Posterior vena cava (tissue), 2 donors: ENCODE results near the gene PALM3. TPM values are rescaled to one million over a fixed set of nuclear protein-coding genes. Genes with fewer than 3 reads are reported as not detected.
A peak's percentile ranks its signal among the peaks of the same experiment; 100 is the strongest.
"Not testable (repeated sequence)": the region's sequence is repeated elsewhere in the genome, so short reads cannot be mapped to it uniquely, and the experiment has no call there.

Source experiments
- DNase-seq: peaks from one replicate; pipeline ENCODE4 v3.0.0-alpha.2; 2020; ENCODE audit warnings: low spot score
- intact Hi-C, 2 donors: fragments of 100-400 bp; cut with DNase I; formaldehyde crosslinking; loops; one replicate each; pipeline versions ENCODE4 v1.14.1 to v1.14.2; 2022 to 2023
- total RNA-seq, 2 donors: library from RNA; stranded (reverse); fragmentation: NEBNext Ultra II Directional; extraction: Animal tissue kit (Norgen Biotek cat#: 25700); gene quantifications; one replicate each; pipeline ENCODE4 v1.2.1, GENCODE V29; 2021
- donor health status: DM: yes; HTN: yes; CAD: no.
- donor health status: DM: yes; HTN: yes; CAD: no.

Gene PALM3
- total RNA-seq, 2 donors from 2014 or later = 0.74 TPM; not detected in 1

DNA sequence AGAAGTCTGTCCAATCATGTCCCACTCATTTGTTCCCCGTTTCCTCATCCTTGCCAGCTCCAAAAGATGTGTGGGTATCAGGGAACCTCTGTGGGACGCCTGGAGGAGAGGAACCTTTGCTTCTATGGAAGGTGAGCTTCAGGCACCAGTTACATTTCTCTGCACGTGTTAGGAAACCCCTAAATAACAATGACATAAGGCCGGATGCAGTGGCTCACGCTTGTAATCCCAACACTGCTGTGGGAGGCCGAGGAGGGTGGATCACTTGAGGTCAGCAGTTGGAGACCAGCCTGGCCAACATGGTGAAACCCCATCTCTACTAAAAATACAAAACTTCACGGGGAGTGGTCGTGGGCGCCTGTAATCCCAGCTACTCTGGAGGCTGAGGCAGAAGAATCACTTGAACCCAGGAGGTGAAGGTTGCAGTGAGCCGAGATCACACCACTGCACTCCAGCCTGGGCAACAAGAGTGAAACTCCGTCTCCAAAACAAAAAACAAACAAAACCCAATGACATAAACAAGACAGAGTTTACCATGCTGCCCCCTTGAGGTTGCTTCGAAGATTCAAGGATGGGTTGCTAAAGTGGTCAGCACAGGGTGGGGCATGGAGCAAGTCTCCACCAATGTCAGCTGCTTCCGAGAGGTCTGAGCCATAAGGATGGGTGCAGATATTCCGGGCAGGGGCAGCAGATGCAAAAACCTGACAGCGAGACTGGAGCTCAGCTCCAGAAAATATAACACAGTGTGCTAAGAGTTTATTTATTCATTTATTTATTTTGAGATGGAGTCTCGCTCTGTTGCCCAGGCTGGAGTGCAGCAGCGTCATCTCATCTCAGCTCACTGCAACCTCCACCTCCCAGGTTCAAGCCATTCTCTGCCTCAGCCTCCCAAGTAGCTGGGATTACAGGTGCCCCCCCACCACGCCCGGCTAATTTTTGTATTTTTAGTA is 18.9 kb downstream of the PALM3 start:
- intact Hi-C loops, DNase-seq: not testable (repeated sequence)

DNA sequence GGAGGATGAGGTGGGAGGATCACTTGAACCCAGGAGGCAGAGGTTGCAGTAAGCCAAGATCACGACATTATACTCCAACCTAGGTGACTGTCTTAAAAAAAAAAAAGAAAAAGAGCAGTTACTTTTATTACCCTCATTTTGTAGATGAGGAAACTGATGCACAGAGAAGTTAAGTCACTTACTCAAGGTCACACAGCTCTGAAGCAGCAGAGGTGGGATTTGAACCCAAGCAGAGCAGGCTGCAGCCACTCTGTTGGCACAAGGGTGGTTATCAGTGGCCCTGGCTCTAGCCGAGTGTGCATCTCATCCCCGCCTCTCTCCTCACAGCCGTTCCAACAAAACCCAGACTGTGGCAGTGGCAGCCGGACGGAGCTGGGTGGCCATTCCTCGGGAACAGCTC is 22.7 kb downstream of the PALM3 start:
- intact Hi-C loops = no loop called here
- DNase-seq = no peak

DNA sequence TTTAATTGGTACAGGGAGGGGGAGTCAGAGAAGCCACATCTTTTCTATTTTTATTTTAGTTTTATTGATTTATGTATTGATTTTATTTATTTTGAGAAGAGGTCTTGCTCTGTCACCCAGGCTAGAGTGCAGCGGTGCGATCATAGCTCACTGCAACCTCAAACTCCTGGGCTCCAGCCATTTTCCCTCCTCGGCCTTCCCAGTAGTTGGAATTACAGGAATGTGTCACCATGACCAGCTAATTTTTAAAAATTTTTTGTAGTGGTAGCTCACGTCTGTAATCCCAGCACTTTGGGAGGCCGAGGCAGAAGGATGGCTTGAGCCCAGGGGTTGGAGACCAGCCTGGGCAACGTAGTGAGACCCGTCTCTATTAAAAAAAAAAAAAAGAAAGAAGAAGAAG is 26.2 kb downstream of the PALM3 start:
- no peak for DNase-seq
- intact Hi-C loops = no loop called here

DNA sequence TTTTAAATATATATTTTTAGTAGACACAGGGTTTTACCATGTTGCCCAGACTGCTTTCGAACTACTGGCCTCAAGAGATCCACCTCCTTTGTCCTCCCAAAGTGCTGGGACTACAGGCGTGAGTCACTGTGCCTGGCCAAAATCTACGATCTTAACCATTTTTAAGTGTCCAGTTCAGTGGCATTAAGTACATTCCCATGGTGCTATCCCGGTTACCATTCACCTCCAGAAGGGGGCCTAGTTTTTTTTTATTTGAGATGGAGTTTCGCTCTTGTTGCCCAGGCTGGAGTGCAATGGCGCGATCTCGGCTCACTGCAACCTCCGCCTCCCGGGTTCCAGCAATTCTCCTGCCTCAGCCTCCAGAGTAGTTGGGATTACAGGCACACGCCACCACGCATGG is 26.7 kb downstream of the PALM3 start:
- DNase-seq, intact Hi-C loops: not testable (repeated sequence)

DNA sequence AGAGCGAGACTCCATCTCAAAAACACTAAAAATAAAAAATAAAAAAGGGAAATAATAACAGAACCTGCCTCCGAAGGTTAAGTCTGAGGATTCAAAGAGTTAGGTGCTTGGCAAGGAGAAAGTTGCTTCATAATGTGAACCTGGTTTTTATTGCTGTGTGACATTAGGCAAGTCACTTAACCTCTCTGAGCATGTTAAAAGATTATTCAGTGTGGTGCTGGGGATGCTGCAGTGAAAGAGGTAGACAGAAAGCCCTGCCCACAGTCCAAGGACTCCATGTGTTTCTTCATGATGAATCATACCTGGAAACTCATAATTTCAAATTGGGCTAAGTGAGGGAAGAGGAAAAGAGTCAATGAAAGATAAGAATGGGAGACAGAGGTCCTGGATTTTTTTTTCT is 27.9 kb downstream of the PALM3 start:
- DNase-seq = no peak
- intact Hi-C loops = no loop called here

DNA sequence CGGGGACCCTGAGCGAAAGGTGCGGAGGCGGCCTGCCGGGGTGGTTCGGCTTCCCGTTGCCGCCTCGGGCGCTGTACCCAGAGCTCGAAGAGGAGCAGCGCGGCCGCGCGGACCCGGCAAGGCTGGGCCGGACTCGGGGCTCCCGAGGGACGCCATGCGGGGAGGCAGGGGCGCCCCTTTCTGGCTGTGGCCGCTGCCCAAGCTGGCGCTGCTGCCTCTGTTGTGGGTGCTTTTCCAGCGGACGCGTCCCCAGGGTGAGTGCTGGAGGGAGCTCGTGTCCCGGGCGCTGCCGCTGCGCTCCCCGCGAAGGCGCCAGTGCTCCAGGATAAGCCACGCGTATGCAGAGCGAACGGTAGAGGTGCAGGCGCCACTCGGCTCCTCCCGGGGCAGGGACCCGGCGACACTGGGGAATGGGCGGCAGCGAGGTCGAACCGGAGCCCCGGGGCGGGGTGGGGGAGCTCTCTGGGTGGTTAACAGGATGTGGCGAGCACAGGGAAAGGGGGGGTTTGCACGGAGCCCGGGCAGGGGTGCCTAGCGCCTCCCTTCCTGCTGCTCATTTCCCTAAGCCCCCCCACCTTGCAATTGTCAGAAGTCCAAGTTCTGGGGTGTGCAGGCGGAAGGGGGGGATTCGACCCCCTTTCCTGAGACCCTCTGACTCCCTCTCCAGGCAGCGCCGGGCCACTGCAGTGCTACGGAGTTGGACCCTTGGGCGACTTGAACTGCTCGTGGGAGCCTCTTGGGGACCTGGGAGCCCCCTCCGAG is 30.0 kb downstream of the PALM3 start, which contains the start of gene IL27RA:
IL27RA (plus strand) TSS at position 44 of the 762 bp plus-strand sequence; CDS start at position 155, 111 bp downstream.
- DNase-seq = peak; percentile 84

DNA sequence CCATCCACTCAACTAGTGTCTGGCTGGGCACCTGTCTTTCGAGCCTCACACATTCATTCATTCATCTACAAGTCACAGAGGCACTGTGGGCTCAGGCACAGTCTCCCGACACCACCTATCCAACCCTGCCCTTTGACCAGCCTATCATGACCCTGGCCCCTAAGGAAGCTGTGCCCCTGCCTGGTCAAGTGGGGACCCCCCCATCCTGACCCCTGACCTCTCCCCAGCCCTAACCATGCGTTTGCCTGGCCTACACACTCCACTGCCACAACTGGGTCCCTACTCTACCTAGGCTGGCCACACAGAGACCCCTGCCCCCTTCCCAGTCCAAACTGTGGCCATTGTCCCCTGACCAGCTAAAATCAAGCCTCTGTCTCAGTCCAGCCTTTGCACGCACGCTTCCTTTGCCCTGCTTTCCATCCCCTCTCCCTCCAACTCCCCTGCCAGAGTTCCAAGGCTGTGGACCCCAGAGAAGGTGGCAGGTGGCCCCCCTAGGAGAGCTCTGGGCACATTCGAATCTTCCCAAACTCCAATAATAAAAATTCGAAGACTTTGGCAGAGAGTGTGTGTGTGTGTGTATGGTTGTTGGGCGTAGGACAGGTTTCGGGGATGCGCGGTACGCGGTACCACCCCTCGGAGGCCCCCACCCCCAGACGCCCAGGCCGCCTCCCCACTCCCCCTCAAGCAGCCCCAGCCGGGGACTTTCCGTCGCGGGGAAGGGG is 30.7 kb downstream of the PALM3 start:
- intact Hi-C loops = no loop called here
- no peak for DNase-seq

More for the DNA sequence above, 30.0 kb downstream of the PALM3 start, which contains the start of gene IL27RA:
- intact Hi-C loops = no loop called here

DNA sequence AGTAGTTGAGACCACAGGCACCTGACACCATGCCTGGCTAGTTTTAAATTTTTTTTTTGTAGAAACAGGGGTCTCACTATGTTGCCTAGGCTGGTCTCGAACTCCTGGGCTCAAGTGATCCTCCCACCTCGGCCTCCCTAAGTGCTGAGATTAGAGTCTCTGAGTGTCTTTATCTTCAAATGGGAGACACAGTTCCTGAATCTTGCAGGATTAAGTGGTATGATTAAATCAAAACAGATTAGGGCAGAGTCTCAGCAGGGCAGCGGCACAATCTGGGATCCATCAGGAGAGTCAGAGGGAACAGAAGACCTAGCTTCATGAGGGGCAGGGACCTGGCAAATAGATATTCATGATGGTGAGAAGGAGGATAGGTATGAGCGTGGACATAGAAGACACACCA is 33.0 kb downstream of the PALM3 start:
- DNase-seq = no peak
- intact Hi-C loops = no loop called here

DNA sequence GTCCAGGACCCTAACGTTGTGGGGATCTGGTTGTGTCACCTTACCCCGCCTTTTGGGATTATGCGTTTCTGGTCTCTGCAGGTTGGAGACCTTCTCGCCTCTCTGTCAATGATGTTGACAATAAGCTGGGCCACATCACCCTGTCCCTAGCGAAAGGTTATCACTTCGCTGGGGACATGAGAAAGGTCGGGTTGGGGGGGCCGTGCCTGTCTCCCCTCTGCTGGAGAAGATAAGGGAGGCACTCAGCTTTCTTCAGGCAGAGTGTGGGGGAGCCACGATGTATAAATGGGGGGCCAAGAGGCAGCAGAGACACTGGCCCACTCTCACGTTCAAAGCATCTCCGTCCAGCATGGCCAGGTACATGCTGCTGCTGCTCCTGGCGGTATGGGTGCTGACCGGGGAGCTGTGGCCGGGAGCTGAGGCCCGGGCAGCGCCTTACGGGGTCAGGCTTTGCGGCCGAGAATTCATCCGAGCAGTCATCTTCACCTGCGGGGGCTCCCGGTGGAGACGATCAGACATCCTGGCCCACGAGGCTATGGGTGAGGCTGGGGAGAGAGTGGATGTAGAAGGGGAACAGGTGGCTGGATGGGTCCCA is 33.9 kb downstream of the PALM3 start, which contains the start of gene RLN3:
RLN3 (plus strand) TSS at position 293 of the 595 bp plus-strand sequence; CDS start at position 350, 57 bp downstream.
- intact Hi-C loops = no loop called here
- no peak for DNase-seq

DNA sequence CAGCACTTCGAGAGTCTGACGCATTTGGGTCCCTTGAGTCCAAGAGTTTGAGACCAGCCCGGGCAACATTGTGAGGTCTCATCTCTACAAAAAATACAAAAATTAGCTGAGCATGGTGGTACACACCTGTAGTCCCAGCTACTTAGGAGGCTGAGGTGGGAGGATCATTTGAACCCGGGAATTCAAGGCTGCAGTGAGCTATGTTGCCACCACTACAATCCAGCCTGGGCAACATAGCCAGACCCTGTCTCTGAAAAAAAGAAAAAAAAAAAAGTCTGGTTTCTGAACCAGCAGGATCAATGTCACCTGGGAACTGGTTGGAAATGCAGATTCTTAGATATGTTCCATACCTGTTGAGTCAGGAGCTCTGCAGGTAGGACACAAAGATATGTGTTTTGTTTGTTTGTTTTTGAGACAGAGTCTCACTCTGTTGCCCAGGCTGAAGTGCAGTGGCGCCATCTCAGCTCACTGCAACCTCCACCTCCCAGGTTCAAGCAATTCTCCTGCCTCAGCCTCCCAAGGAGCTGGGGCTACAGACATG is 35.2 kb downstream of the PALM3 start:
- intact Hi-C loops, DNase-seq: not testable (repeated sequence)

DNA sequence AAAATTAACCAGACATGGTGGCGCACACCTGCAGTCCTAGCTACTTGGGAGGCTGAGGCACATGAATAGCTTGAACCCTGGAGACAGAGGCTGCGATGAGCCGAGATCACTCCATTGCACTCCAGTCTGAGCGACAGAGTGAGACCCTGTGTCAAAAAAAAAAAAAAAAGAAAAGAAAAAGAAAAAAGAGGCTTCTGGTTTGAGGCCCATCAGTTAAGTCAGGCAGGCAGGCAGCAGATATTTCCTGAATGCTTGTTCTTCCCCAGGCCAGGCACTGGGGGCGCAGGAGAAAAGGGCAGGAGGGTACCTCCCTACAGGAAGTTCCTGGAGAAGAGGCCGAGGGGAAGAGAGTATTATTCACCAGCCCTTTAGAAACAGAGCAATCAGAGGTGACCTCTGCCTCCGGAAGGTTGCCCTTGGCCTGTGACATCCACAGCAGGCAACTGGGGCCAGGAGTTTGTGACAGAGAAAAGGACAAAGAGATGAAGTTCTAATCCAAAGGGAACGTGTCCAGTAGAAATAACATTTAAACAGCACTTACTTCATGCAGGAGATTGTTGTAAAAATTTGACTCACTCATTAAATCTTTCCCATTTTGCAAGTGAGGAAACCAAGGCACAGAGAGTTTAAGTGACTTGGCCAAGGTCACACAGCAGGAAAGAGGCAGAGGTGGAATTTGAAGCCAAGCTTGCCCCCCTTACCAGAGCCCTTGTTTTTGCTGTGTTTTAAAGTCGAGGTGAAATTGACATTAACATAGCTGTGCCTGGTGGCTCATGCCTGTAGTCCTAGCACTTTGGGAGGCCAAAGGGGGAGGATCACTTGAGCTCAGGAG is 38.3 kb downstream of the PALM3 start:
- intact Hi-C loops = no loop called here

DNA sequence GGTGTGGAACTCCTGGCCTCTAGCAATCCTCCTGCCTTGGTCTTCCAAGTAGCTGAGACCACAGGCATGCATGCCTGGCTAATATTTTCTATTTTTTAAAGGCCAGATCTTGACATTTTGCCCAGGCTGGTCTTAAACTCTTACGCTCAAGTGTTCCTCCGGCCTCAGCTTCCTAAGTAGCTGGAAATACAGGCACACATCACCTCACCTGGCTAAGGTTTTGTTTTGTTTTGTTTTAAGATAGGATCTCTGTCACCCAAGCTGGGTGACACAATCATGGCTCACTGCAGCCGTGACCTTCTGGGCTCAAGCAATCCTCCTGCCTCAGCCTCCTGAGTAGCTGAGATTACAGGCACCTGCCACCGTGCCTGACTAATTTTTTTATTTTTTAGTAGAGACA is 39.4 kb downstream of the PALM3 start:
- DNase-seq = no peak
- intact Hi-C loops = no loop called here

More for the DNA sequence above, 38.3 kb downstream of the PALM3 start:
- DNase-seq = peak; percentile 83

DNA sequence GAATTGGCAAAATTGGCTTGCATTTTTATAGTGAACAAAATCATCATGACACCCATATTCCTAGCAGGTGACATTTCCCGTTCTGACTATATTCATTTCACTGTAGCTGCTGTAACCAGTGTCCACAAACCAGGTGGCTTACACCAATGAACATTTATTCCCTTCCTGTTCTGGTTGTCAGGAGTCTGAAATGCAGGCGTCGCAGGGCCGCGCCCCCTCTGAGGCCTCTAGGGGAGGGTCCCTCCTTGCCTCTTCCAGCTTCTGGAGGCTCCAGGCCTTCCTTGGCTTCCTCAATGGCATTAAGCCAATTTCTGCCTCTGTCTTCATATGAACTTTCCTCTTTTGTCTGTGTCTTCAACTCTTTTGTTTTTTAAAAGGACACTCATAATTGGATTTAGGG is 40.4 kb downstream of the PALM3 start:
- intact Hi-C loops = no loop called here
- no peak for DNase-seq

DNA sequence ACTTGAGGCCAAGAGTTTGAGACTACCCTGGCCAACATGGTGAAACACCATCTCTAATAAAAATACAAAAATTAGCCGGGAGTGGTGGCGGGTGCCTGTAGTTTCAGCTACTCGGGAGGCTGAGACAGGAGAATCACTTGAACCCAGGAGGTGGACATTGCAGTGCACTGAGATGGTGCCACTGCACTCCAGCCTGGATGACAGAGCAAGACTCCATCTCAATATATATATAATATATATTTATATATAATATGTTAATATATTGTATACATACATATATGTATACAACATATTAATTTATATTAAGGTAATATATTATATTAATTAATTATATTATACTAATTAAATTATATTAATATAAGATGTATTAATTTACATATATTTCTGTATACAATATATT is 42.1 kb downstream of the PALM3 start:
- DNase-seq, intact Hi-C loops: not testable (repeated sequence)

DNA sequence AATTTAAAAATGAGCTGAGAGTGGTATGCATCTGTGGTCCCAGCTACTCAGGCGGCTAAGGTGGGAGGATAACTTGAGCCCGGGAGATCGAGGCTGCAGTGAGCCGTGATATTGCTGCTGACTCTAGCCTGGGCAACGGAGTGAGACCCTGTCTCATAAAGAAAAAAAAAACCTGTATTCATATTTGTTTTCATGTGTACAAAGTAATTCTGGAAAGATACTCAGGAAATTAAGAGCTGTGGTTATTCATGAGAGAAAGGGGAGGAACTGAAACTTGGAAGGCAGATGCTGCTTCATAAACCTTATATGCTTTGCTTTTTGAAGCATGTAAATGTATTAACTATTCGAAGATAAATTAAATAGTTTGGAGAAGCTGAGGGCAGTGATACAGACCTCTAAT is 42.8 kb downstream of the PALM3 start:
- intact Hi-C loops = no loop called here
- no peak for DNase-seq

DNA sequence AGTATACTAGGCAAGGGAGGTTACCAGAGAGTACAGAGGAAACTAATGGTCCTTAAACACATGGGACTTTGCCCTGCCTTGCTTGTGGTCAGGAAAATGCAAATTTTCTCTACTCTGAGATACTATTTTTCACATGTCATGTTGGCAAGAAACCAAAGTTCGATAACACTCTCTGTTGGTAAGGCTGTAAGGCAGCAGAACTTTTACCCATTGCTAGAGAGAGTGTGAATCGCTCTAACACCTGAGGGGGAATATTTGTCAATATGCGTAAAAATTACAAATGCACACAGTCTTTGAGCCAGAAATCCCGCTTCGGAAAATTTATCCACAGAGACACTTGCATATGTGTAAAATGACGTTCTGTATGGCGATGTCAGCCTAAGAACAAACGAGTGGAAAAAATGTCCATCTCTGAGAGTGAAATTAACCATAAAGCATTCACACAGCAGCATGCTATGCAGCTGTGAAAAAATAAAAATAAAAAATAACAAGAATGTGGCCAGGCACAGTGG is 46.3 kb downstream of the PALM3 start:
- intact Hi-C loops = no loop called here
- DNase-seq = no peak

DNA sequence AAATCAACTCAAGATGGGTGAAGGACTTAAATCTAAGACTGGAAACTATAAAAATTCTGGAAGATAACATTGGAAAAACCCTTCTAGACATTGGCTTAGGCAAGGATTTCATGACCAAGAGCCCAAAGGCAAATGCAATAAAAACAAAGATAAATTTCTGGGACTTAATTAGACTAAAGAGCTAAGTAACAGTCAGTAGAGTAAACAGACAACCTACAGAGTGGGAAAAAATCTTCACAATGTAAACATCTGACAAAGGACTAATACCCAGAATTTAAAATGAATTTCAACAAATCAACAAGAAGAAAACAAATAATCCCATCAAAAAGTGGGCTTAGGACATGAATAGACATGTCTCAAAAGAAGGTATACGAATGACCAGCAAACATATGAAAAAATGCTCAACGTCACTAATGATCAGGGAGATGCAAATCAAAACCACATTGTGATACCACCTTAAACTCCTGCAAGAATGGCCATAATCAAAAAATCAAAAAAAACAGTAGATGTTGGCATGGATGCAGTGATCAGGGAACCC is 49.4 kb downstream of the PALM3 start:
- intact Hi-C loops = no loop called here

More for the DNA sequence above, 49.4 kb downstream of the PALM3 start:
- DNase-seq = no peak
